ENCODE data around the gene ARHGEF40.

The ARHGEF40 gene

DNA sequence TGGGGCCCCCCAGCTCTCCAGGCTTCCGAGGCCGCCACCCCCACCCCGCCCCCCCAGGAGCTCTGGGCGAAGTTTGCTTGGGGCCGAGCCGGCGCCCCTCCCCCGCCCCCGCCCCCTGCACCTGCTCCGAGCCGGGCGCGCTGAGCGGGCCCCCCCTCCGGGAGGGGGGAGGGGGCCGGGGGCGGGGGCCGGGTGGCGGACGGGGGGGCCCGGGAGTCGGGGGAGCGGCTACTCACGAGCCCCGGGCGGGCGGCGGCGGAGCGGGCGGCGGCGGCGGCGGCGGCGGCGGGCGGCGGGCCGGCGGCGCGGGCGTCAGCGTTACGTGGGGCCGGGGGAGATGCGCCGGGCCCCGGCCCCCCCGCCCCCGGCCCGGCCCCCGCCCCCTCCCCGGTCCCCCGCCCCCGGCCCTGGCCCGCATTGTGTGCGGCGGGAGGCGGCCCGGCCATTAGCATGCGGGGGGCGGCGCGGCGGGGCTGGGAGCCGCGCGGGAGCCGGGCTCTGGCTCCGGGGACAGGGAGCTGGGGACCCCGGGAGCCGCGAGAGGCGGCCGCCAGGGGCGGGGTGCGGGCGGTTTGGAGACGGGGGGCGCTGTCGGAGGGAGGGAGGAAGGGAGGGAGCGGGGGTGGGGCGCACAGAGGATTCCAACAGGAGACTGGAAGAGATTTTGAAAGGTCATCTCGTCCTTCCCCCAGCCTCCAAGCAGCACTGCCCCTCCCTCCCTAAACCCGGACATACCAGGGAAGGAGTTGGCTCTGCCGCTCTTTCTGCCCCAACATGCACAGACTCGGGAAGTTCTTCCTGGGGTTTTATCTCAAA lies 28.2 kb downstream of the ARHGEF40 start, which contains the start of gene ZNF219:
TSS of gene ZNF219 (minus strand) at position 580 of the 816 bp plus-strand sequence. CDS start 5,064 bp downstream, outside the sequence.
- Histone ChIP-seq H3K9ac (ENCODE audit: low read length) (peak within 1 kb of the TSS; percentile 83), H3K36me3 (ENCODE audit: control insufficient read depth, low read depth, low read length) (peaks cover under 1% of the 10 kb centered on the region), H3K9me3 (ENCODE audit: control insufficient read depth, low read depth, low read length) (no peaks in the 10 kb centered on the region), H3K4me3 (ENCODE audit: low read length) (peak within 1 kb of the TSS; percentile 90), H3K27ac (ENCODE audit: low read length) (peak within 1 kb of the TSS; percentile 86), H3K27me3 (ENCODE audit: control insufficient read depth, insufficient read depth, low read length) (no peaks in the 10 kb centered on the region), H3K4me1 (ENCODE audit: control insufficient read depth, low read depth, low read length) (peaks cover 51% of the 10 kb centered on the region)

DNA sequence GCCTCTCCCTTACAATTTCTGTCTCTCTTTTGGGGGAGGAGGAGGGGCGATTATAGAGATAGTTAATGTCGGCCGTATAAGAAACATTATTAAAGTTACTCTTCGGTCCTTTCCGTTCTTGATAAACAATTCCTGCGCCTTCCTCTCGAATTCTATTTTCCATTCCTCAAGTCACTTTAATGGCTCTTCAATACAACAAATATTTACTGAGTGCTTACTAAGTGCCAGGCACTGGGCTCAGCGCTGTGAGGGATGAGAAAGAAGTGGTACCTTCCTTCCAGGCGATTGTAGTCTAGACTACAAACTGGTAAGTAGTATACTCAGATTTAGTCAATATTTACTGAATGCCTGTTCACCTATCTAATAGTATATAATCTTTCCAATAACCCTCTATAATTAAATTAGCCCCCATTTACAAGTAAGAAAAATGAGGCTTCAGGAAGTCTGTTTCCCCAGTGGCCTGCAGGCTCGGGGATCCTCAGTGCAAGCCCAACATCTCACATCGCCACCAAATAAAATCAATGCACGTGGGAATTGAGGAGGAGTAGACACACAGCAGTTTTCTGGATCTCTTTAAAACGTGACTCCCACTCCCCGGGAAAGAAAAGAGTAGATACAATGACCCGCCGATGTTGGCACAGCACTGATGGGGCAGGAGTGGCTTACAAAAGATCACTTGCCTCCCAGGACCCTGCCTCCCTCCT lies 28.9 kb downstream of the ARHGEF40 start:
- peak overlapping the region; percentile 36 for H3K27ac ChIP-seq (ENCODE audit: low read length)
- H3K9me3 ChIP-seq (ENCODE audit: control insufficient read depth, low read depth, low read length) = no peaks in the 10 kb centered on the region
- H3K4me3 ChIP-seq (ENCODE audit: low read length) = peak overlapping the region; percentile 90
- peaks cover 45% of the 10 kb centered on the region for H3K4me1 ChIP-seq (ENCODE audit: control insufficient read depth, low read depth, low read length)
- no peaks in the 10 kb centered on the region for H3K36me3 ChIP-seq (ENCODE audit: control insufficient read depth, low read depth, low read length)
- H3K27me3 ChIP-seq (ENCODE audit: control insufficient read depth, insufficient read depth, low read length) = no peaks in the 10 kb centered on the region
- H3K9ac ChIP-seq (ENCODE audit: low read length) = peak overlapping the region; percentile 83

DNA sequence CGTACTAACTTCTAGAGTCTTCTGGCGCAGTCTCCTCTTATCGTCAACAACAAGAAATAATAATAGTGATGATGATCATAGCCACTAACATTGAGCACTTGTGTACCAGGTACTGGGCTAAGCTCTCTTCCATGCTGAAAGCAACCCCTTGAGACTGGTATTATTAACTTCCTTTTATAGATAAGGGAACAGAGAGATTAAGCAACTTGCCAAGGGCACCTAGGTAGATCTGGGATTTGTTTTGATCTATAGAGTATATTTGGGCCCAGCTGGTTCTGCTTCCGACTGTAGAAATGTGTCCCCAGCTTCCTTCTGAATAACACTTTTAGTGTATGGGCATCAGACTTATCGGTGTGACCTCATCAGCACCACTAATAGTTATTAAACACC lies 29.5 kb downstream of the ARHGEF40 start:
- H3K4me1 ChIP-seq (ENCODE audit: control insufficient read depth, low read depth, low read length) = peaks cover 46% of the 10 kb centered on the region
- H3K4me3 ChIP-seq (ENCODE audit: low read length) = peak overlapping the region; percentile 90
- H3K9me3 ChIP-seq (ENCODE audit: control insufficient read depth, low read depth, low read length) = no peaks in the 10 kb centered on the region
- peak overlapping the region; percentile 83 for H3K9ac ChIP-seq (ENCODE audit: low read length)
- no peak overlapping the region for H3K27ac ChIP-seq (ENCODE audit: low read length)
- H3K36me3 ChIP-seq (ENCODE audit: control insufficient read depth, low read depth, low read length) = no peaks in the 10 kb centered on the region
- no peaks in the 10 kb centered on the region for H3K27me3 ChIP-seq (ENCODE audit: control insufficient read depth, insufficient read depth, low read length)

DNA sequence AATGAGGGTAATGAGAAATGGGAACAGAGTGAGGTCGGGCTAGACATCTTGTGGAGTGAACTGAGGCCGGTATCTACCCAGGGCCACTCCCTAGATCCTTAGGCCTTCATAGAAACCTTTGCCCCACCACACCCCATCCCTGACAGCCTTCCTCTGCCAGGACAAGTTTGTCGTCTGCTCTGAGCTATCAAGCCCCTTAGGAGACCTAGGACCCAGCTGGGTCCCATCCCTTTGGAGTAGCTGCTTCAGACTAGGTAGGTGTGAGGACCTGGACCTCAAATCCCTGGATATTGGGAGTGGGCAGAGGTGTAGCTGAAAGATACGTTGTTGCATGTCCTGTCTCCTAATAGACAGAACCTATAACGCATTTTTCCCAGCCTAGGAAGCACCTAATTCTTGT lies 30.8 kb downstream of the ARHGEF40 start, which contains the start of gene TMEM253:
TSS of gene TMEM253 (plus strand) at position 136 of the 400 bp plus-strand sequence. CDS start 278 bp downstream, outside the sequence.
- peaks cover 38% of the 10 kb centered on the region for H3K4me1 ChIP-seq (ENCODE audit: control insufficient read depth, low read depth, low read length)
- H3K9me3 ChIP-seq (ENCODE audit: control insufficient read depth, low read depth, low read length) = no peaks in the 10 kb centered on the region
- H3K27ac ChIP-seq (ENCODE audit: low read length) = no peak within 1 kb of the TSS
- H3K27me3 ChIP-seq (ENCODE audit: control insufficient read depth, insufficient read depth, low read length) = no peaks in the 10 kb centered on the region
- no peak within 1 kb of the TSS for H3K9ac ChIP-seq (ENCODE audit: low read length)
- H3K4me3 ChIP-seq (ENCODE audit: low read length) = peak within 1 kb of the TSS; percentile 92
- H3K36me3 ChIP-seq (ENCODE audit: control insufficient read depth, low read depth, low read length) = no peaks in the 10 kb centered on the region

DNA sequence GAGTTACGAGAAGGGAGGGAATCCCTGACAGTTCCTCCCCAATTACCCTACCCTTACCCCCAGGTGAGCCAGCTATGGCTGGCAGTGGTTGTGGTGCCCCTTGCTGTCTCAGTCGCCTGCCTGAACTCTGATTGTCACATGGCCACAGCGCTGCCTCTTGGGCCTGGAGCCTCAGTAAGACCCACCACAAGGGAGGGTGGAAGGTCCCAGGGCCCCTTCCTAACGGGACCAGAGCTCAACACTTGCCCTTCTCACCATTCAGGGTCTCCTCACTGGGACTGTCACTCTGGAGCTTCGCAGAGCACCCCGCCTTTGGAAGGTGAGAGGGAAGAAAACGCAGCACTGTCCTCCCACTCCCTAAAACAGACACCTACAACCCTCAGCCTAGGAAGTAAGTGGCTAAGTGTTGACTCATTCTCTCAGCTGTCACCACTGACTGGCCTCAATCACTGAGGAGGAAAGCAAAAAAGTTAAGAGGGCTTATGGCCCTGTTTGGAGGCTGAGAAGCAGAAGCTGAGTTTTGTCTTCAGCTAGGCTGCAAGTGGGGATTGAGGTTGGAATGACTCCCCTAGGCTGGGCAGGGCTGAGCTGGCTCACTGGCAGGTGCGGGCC lies 31.8 kb downstream of the ARHGEF40 start:
- H3K36me3 ChIP-seq (ENCODE audit: control insufficient read depth, low read depth, low read length) = no peaks in the 10 kb centered on the region
- H3K4me1 ChIP-seq (ENCODE audit: control insufficient read depth, low read depth, low read length) = peaks cover 38% of the 10 kb centered on the region
- peak overlapping the region; percentile 98 for H3K9ac ChIP-seq (ENCODE audit: low read length)
- no peaks in the 10 kb centered on the region for H3K9me3 ChIP-seq (ENCODE audit: control insufficient read depth, low read depth, low read length)
- H3K4me3 ChIP-seq (ENCODE audit: low read length) = peak overlapping the region; percentile 92
- H3K27me3 ChIP-seq (ENCODE audit: control insufficient read depth, insufficient read depth, low read length) = no peaks in the 10 kb centered on the region
- no peak overlapping the region for H3K27ac ChIP-seq (ENCODE audit: low read length)

DNA sequence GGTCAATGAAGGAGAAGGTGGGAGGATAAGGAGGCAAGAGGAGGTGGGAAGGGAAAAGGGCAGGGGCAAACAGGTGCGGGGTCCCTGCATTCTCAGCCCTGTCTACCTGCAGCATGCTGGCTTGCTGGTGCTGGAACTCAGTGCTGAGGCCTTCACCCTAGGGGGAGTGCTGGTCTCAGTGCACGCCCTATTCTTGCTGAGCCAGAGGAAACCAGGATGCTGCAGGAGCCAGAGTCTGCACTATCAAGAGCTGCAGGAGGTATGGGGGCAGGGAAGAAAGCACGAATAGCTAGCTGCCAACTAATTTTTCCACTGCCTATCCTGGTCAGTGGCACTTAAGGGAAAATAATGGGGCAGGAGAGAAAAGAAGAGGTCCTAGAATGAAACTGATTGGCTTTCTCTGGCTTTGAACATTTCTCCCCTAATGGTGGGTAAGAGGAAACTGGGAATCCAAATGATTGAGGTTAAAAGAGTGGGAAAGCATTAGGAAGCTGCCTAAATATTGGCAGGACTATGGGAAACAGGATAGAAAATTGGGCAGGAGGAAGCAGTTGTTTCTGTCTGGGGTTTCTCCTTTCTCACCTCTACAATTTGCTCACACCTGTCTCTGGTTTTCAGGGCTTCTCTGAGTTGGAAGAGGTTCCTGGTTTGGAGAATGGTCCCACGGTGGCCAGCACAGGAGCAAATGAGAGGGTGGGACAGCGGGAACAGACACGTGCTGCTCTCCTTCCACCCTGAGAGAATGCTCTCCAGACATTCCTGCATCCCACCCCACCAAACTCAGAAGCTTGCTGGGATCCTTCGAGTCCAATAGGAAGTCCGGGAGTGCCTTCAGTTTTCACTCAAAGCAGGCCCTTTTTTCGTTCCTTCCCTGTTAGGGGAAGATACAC lies 32.7 kb downstream of the ARHGEF40 start:
- Histone ChIP-seq H3K4me1 (ENCODE audit: control insufficient read depth, low read depth, low read length) (peaks cover 41% of the 10 kb centered on the region), H3K36me3 (ENCODE audit: control insufficient read depth, low read depth, low read length) (no peaks in the 10 kb centered on the region), H3K27ac (ENCODE audit: low read length) (no peak overlapping the region), H3K9me3 (ENCODE audit: control insufficient read depth, low read depth, low read length) (no peaks in the 10 kb centered on the region), H3K4me3 (ENCODE audit: low read length) (peak overlapping the region; percentile 92), H3K27me3 (ENCODE audit: control insufficient read depth, insufficient read depth, low read length) (no peaks in the 10 kb centered on the region), H3K9ac (ENCODE audit: low read length) (peak overlapping the region; percentile 98)

DNA sequence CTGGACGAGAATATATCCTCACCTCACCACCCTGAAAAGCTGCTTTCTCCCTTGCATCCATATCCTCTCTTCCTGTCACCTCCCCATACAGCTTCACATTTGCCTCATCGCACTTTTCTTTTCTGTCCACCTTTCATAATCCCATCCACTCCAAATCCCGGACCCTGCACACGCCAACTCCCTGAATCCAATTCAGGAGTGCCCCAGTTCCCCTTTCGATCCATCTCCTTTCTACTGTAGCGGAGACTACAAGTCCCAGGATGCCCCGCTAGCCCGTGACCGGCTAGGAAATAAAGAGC lies 33.3 kb downstream of the ARHGEF40 start:
- H3K4me1 ChIP-seq (ENCODE audit: control insufficient read depth, low read depth, low read length) = peaks cover 41% of the 10 kb centered on the region
- no peaks in the 10 kb centered on the region for H3K9me3 ChIP-seq (ENCODE audit: control insufficient read depth, low read depth, low read length)
- peak overlapping the region; percentile 98 for H3K9ac ChIP-seq (ENCODE audit: low read length)
- H3K27me3 ChIP-seq (ENCODE audit: control insufficient read depth, insufficient read depth, low read length) = no peaks in the 10 kb centered on the region
- H3K36me3 ChIP-seq (ENCODE audit: control insufficient read depth, low read depth, low read length) = no peaks in the 10 kb centered on the region
- H3K4me3 ChIP-seq (ENCODE audit: low read length) = peak overlapping the region; percentile 92
- no peak overlapping the region for H3K27ac ChIP-seq (ENCODE audit: low read length)

DNA sequence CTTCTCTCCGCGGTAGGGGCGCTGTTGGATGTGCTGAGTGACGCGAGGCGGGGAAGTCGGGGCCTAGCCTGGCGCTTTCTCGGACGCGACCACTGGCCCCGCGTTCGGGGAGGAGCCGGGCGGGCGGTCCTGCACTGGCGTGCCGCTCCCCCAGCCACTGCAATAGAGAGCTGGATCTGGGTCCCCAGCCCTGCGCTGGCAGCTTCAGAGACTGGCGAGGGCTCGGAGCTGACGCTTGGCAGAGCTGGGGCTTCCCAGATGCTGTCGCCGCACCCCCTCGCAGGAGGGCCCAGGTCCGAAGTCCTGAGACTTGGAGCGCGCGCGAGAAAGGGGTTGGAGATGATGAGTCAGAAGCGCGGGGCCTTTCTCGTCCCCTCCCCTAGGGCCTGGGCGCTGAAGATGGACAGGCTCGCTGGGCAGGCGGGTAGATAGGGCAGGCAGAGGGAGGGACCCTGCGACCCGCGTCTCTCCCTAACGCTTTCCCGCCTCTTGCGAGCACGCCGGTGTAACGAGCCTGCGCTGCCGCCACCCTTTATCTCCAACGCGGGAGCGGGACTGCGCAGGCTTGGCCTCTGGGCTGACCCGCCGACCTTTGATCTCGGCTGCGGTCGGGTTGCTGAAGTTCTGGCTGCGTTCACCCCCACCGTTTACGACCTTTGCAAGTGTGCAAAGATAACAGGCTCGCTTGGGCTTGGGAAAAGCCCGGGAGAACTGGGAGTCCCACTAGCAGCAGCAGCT lies 33.8 kb downstream of the ARHGEF40 start:
- peak overlapping the region; percentile 92 for H3K4me3 ChIP-seq (ENCODE audit: low read length)
- H3K27me3 ChIP-seq (ENCODE audit: control insufficient read depth, insufficient read depth, low read length) = no peaks in the 10 kb centered on the region
- H3K4me1 ChIP-seq (ENCODE audit: control insufficient read depth, low read depth, low read length) = peaks cover 41% of the 10 kb centered on the region
- H3K27ac ChIP-seq (ENCODE audit: low read length) = peak overlapping the region; percentile 97
- no peaks in the 10 kb centered on the region for H3K36me3 ChIP-seq (ENCODE audit: control insufficient read depth, low read depth, low read length)
- no peaks in the 10 kb centered on the region for H3K9me3 ChIP-seq (ENCODE audit: control insufficient read depth, low read depth, low read length)
- H3K9ac ChIP-seq (ENCODE audit: low read length) = peak overlapping the region; percentile 98

DNA sequence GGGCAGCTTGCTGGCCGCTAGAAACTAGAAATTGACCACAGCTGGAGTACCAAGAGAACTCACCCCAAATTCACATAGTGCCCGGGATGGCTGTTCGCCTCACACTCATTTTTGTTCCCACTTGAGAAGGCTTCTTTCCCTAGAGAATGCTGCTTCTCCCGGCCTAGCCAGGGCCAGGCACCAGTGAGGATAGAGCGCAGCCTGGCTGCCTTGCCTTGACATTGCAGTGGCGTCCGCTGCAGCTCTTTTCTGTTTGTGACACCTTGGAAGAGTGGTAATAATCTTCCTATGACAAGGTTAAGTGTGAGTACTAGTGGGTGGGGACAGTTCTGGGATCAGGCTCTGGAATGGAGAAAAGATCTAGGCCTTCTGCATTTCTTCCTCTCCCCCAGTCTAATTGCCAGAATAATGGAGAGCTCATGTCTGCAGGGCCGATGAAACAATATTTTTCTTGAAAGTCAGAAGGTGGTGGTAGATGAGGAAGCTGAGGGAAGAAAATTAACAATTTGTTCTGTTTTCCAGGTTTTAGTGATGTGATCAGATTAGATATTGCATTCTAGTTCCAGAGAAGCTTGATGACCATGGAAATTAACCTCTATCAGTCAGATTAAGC lies 34.5 kb downstream of the ARHGEF40 start:
- Histone ChIP-seq H3K4me3 (ENCODE audit: low read length) (peak overlapping the region; percentile 92), H3K36me3 (ENCODE audit: control insufficient read depth, low read depth, low read length) (no peaks in the 10 kb centered on the region), H3K27me3 (ENCODE audit: control insufficient read depth, insufficient read depth, low read length) (no peaks in the 10 kb centered on the region), H3K4me1 (ENCODE audit: control insufficient read depth, low read depth, low read length) (peaks cover 37% of the 10 kb centered on the region), H3K27ac (ENCODE audit: low read length) (peak overlapping the region; percentile 97), H3K9ac (ENCODE audit: low read length) (peak overlapping the region; percentile 98), H3K9me3 (ENCODE audit: control insufficient read depth, low read depth, low read length) (no peaks in the 10 kb centered on the region)

DNA sequence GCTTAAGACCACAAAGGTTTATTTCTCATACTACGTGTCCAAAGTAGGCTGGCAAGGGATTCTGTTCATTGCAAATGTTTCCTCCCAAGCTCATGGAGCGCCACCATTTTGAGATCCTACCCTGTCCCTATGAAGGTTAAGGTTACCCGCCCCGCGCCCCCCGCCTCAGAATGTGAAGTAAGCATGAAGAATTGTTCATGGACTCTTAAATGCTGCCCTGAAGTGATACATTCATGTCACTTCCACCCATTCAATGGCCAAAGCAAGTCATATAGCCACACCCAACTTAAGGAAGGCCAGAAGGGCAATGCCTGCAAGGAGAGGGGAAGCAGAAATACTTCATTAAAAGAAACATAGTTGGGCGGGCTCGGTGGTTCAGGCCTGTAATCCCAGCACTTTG lies 35.0 kb downstream of the ARHGEF40 start:
- no peaks in the 10 kb centered on the region for H3K36me3 ChIP-seq (ENCODE audit: control insufficient read depth, low read depth, low read length)
- H3K27me3 ChIP-seq (ENCODE audit: control insufficient read depth, insufficient read depth, low read length) = no peaks in the 10 kb centered on the region
- H3K9me3 ChIP-seq (ENCODE audit: control insufficient read depth, low read depth, low read length) = no peaks in the 10 kb centered on the region
- H3K9ac ChIP-seq (ENCODE audit: low read length) = no peak overlapping the region
- no peak overlapping the region for H3K27ac ChIP-seq (ENCODE audit: low read length)
- peaks cover 35% of the 10 kb centered on the region for H3K4me1 ChIP-seq (ENCODE audit: control insufficient read depth, low read depth, low read length)
- peak overlapping the region; percentile 92 for H3K4me3 ChIP-seq (ENCODE audit: low read length)

Measured in iPS-18a (cell line).